Amniotic epithelial cell (primary cell): Measurements from ENCODE around the gene CASP3.
"Not testable (repeated sequence)": the region's sequence is repeated elsewhere in the genome, so short reads cannot be mapped to it uniquely, and the experiment has no call there.

ENCODE experiments used
- DNase-seq: peaks from one replicate; pipeline ENCODE4 v3.0.0-alpha.2; 2010; ENCODE audit warnings: low read depth

The CASP3 gene

DNA sequence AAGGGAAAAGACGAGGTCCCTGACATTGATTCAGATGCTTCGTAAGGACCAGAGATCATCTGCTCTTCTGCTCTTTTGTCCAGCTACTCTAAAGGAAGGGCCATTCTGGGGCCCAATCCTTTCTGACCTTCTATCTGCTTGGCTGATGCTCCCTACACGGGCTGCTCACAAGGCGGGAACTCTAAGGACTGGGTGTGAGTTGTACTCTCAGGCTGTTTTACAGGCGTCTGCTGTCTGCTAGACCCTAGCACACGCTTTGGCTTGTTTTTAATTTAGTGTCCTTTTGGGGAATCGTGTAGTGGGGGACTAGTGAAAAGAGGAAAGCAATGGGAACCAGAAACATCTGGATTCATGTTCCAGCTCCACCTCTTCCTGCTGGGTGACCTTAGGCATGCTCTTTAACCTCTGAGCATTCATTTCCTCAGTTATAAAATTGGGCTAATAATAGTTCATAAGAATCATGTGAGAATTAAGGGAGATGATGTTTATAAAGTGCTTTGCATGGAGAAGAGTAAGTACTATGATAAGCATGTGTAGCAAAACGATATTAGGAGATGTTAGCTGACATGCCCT lies 53.1 kb downstream of the CASP3 start:
- no peak for DNase-seq

DNA sequence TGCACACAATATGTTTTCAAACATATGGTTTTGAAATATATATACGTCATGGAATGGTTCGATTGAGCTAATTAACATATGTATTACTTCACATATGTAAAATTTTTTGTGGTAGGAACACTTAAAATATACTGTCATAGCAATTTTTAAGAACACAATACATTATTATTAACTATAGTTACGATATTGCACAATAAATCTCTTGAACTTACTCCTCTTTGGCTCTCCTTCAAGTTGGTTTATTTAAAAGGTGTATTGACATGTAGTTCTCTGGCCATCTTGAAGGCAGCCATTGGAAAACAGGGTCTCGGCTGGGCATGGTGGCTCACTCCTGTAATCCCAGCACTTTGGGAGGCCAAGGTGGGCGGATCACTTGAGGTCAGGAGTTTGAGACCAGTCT lies 53.8 kb downstream of the CASP3 start:
- no peak for DNase-seq

DNA sequence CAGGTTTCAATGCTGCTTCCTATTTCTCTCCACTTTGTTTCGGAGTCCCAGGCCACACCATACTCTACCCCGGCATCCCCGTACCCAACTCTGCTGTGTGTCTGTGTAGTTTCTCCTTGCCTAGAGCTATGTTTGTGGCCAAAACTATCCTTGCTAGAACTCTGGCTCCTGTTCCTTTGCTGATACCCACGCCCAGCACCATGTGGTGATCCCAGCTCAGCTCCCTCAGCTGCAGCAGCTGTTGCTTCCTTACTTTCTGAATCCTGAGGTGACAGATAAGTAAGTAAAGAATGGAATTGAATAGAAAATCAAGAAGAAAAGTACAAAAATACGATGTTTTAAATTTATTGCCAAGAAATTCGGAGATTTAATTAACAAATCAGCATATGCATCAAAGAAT lies 55.8 kb downstream of the CASP3 start:
- DNase-seq: no peak

DNA sequence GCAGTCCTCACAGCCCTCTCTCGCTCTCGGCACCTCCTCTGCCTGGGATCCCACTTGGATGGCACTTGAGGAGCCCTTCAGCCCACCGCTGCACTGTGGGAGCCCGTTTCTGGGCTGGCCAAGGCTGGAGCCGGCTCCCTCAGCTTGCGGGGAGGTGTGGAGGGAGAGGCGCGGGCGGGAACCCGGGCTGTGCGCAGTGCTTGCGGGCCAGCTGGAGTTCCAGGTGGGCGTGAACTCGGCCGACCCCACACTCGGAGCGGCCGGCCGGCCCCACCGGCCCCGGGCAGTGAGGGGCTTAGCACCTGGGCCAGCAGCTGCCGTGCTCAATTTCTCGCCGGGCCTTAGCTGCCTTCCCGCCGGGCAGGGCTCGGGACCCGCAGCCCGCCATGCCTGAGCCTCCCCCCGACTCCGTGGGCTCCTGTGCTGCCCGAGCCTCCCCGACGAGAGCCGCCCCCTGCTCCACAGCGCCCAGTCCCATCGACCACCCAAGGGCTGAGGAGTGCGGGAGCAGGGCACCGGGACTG lies 57.4 kb downstream of the CASP3 start:
- not testable (repeated sequence) for DNase-seq

DNA sequence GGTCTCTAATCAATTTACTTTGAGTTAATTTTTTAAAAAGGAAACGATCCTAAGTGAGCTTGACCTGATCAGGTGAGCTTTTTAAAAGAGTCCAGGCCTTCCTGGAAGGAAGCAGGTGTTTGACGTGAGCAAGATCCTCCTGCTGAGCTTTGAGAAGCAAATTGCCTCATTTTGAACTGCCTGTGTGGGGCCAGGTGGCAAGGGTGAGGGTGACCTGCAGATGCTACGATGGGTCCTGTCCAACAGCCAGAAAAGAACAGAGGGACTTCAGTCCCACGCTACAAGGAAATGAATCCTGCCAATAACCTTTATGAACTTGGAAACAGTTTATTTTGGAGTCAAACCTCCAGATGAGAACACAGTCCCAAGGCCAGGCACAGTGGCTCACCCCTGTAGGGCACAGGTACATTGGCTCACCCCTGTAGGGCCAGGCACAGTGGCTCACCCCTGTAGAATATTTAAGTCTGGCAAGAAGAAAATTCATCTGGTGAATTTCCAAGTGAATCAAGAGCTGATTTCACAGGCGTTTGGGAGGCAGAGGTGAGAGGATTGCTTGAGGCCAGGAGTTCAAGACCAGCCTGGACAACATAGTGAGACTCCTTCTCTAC lies 58.1 kb downstream of the CASP3 start:
- DNase-seq: no peak

DNA sequence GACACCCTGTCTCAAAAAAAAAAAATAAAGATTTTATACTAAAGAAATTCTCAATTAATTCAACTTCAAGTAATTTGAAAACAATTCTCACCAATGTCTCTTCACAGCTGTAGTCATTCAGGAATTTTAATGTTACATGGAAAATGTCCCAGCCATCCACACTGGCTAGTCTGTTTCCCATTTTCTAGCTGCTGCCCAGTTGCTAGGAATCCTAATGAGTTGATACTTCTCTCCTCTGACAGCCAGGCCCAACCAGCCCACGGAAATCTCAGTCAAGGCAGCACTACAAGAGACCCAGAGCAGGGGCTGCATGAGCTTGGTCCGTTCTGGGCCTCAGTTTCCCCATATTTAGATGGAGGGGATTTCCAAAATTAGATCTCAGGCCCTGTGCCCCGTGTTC lies 59.1 kb downstream of the CASP3 start:
- DNase-seq: no peak

DNA sequence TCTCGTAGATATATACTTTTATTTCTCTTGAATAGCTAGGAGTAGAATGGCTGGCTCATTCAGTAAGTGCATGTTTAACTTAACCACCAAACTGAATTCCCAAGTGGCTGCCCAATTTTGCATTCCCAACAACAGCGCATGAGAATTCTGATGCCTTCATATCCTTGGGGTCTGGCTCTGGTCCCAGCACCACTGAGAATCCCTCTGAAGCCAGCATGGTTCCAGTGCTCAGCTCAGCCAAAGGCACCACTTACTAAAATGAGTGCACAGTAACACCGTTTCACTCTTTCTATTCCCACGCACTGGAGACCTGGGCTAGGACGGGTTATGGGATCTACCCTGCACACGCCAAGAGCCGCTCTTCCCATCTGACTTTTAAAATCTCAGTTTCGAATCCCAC lies 60.4 kb downstream of the CASP3 start:
- DNase-seq: no peak

DNA sequence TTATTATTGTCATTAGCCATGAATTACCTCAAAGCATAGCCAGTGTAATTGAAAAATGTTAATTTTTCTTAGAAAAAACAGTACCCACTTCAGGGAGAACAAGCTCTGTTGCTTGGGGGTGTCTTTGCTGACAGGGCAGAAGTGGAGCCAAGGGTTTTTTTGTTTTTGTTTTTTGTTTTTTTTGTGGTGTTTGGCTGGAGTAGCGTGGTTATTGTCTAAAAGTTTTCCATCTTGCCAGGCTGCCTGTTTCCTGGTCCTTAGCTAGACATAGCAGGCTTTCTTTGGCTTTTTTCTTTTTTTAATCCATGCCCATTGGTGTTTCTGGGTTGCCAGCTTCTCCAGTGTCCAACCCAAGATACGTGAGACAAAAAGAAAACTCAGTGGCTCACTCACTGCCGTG lies 61.5 kb downstream of the CASP3 start:
- DNase-seq: no peak

DNA sequence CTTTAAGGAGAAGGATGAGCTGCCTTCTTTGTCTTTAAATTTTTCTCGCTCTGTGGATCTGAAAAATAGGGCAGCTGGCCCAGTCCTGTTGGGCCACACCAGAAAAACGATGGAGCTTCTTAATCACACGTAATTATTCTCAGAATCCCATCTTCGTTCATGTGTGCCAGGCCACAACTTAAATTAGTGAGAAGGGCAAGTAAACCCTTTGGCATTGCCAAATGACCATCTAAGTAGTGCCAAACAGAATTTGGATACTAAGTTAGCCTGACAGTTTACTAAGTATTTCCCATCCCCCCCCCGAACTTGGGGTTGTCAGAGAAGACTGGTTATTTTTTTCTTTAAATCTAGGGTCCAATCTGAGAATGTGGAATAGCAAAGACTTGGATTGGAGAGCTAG lies 62.0 kb downstream of the CASP3 start:
- no peak for DNase-seq

DNA sequence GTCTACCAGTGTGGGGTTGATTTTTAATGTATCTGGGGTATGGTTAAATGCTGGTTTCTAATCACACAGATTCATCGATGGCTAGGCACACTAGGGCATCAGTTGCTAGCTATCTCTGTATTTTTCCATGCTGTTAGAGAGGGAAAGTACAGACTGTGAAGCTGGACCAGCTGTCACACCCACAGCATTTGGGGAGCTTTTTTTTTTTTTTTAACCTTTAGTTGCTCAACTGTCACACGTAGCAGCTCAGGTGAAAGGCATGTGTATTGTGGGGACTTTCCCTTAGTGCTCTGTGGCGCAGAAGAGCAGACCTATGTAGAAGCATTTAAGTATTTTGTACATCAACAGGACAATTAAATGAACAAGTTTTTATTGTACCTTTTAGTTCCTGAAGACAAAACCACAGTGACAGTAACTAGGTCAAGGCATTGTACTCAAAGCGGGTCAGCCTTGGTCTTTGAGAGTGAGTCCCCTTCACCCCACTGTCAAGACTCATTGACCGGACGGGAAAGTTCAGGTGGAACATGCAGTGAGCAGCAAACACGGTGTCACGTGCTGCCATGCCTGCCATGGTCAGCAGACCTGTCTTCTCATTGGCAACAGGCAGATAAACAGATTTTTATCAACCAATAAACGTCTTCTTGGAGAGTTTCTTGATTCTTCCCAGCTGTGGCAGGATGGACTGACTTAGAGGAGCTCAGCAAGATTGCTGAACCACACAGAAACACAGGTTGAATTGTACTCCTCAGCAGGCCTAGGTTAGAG lies 65.3 kb downstream of the CASP3 start:
- DNase-seq: no peak
